ENCODE results near the gene FOXB1.
A peak's percentile ranks its signal among the peaks of the same experiment; 100 is the strongest.

Gene FOXB1

GRCh38 chr15:59998950-59999611 lies 5.0 kb upstream of the FOXB1 start:
- peak in 1 of 51 donors; percentile 10 for DNase-seq

- DNase-seq: peak in 14 of 51 donors; percentile 22 to 63 (median 38)
Measured at GRCh38 chr15:59999612-60000112, 4.4 kb upstream of the FOXB1 start.

- DNase-seq: peak in 7 of 51 donors; percentile 24 to 54 (median 39)
Measured at GRCh38 chr15:60000113-60000823, 3.8 kb upstream of the FOXB1 start.

DNA sequence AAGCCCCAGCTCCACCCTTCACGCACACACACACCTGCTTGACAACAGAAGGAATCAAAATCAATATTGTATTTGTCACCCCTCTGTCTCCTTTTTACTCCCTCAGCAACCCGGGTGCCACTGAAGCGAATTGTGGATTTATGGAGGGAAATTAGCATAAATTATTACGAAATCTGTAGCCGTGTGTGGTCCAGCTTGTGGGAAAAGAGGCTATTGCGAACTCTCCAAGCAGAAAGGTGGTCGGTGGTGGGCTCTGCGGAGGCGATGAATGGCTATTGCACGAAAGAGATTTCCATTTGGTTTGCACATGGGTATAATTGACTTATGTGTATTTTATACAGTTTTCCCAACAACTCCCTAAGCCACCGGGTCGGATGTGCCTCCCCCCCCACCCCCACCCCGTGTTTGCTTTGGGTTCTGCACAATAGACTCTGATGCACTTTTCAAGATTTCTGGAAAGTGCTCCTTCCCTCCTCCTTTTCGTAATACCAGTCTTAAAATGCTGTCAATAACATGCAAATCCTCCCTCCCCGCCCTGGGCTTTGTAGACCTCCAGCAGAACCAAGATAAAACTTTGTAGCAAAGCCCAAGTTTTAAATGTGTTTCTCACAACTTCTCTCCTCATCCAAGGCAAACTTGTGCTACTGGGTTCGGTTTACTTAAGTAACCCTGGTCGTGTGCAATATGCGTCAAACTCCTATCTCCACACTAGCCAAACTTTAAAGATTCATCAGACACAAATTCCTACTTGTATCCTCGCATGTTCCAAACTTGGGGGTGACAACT lies 3.1 kb upstream of the FOXB1 start:
- DNase-seq: peak in 4 of 51 donors; percentile 13 to 54 (median 26)

GRCh38 chr15:60001610-60002527 lies 2.2 kb upstream of the FOXB1 start:
- DNase-seq: peak in 2 of 51 donors; percentile 10 to 25

- DNase-seq: no peak
Measured at GRCh38 chr15:60002528-60003218, 1.4 kb upstream of the FOXB1 start.

- DNase-seq: no peak
Measured at GRCh38 chr15:60003243-60004008, 685 bp upstream of the FOXB1 start.

DNA sequence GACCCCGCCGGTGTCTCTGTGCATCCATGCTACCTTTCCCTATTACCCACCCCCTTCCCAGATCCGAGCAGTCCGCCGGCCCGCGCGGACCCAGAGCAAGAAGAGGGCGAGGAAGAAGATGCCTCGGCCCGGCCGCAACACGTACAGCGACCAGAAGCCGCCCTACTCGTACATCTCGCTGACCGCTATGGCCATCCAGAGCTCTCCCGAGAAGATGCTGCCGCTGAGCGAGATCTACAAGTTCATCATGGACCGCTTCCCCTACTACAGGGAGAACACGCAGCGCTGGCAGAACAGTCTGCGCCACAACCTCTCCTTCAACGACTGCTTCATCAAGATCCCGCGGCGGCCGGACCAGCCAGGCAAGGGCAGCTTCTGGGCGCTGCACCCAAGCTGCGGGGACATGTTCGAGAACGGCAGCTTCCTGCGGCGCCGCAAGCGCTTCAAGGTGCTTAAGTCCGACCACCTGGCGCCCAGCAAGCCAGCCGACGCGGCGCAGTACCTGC lies 788 bp downstream of the FOXB1 start:
- DNase-seq: peak in 1 of 51 donors; percentile 10

- DNase-seq: no peak
Measured at GRCh38 chr15:60005352-60006202, 1.5 kb downstream of the FOXB1 start.

GRCh38 chr15:60006203-60006862 lies 2.2 kb downstream of the FOXB1 start:
- peak in 17 of 51 donors; percentile 22 to 68 (median 45) for DNase-seq

DNA sequence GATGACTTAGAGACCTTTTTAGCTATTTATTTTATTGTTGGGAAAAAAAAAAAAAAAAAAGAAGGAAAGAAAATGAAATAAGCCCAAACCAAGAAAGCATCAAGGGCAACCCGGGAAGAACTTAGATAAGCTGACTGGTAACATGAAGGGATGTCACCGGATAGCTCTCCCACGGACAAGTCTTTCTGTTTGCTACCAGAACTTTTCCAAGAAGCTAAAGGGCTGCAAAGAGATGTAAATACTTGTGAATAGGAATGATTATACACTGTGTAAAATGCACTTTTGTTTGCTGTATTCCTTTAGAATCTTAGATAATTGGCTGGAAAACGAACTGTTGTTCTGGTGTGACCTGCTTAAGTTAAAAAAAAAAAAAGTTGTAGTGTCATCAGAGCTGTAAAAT lies 2.8 kb downstream of the FOXB1 start:
- no peak for DNase-seq

GRCh38 chr15:60009124-60009960 lies 5.2 kb downstream of the FOXB1 start:
- no peak for DNase-seq

GRCh38 chr15:60009980-60010732 lies 6.0 kb downstream of the FOXB1 start:
- no peak for DNase-seq

DNA sequence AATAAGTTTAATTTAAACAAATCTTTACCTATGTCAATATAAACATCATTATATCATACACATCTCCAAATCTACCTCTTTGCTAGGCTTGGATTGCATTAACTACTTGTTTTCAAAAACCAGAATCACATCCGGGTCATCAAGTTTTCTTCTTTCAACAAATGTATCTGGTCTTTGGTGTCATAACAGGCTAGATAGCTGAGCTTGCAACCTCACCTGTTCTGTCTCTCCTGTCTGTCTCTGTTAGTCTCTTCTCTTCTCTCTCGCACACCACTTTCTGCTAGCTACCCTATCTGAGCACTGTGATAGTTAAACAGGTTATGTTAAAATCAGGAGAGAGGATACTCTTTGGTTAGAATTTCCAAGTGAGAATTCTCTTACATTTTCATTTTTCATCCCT lies 6.7 kb downstream of the FOXB1 start:
- DNase-seq: no peak

DNA sequence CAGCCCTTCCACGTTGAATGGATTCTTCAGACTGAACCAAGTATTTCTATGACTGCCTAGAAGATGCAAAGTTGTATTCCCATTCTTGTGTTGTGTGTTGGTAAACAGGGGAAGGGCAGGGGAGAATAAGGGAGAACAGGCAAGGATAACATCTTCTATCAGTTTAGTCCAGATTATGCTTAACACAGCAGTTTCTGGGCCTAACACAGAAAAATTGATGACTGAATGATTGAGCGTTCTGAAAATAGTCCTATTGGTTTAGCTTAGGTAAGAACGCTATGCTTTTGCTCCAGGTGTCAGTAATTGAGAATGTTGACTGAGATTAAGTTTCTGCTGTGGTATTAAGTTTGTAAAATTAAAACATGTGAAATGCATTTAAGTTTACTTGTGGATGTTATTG lies 8.6 kb downstream of the FOXB1 start:
- DNase-seq: no peak

Data from hypothalamus (tissue), 51 donors.